ENCODE data around the gene SCGN.

Gene SCGN

GRCh38 chr6:25637960-25638434 lies 14.0 kb upstream of the SCGN start:
- Histone ChIP-seq H3K9me3 (ENCODE audit: control insufficient read depth, low read length) (no peaks in the 10 kb centered on the region), H3K27ac (ENCODE audit: insufficient read depth, low read depth, low read length, poor library complexity, severe bottlenecking) (no peak overlapping the region), H3K27me3 (ENCODE audit: control insufficient read depth, insufficient read depth, low read length, poor library complexity, severe bottlenecking) (no peaks in the 10 kb centered on the region), H3K36me3 (ENCODE audit: control insufficient read depth, insufficient read depth, low read length) (no peaks in the 10 kb centered on the region), H3K4me1 (ENCODE audit: control insufficient read depth, insufficient read depth, low read length) (peaks cover 6% of the 10 kb centered on the region), H3K4me3 (ENCODE audit: insufficient read depth, low read depth, low read length) (no peak overlapping the region)
- 62 to 69% methylated on average over 4 of the region's 4 CpGs for WGBS, 2 experiments

- Histone ChIP-seq H3K4me3 (ENCODE audit: insufficient read depth, low read depth, low read length) (no peak overlapping the region), H3K27ac (ENCODE audit: insufficient read depth, low read depth, low read length, poor library complexity, severe bottlenecking) (no peak overlapping the region), H3K9me3 (ENCODE audit: control insufficient read depth, low read length) (no peaks in the 10 kb centered on the region), H3K36me3 (ENCODE audit: control insufficient read depth, insufficient read depth, low read length) (no peaks in the 10 kb centered on the region), H3K4me1 (ENCODE audit: control insufficient read depth, insufficient read depth, low read length) (peaks cover 9% of the 10 kb centered on the region), H3K27me3 (ENCODE audit: control insufficient read depth, insufficient read depth, low read length, poor library complexity, severe bottlenecking) (no peaks in the 10 kb centered on the region)
- WGBS, 2 experiments = 94 to 97% methylated on average over 4 of the region's 4 CpGs
These were observed 12.4 kb upstream of the SCGN start for GRCh38 chr6:25639653-25640052.

- no peaks in the 10 kb centered on the region for H3K9me3 ChIP-seq (ENCODE audit: control insufficient read depth, low read length)
- H3K4me1 ChIP-seq (ENCODE audit: control insufficient read depth, insufficient read depth, low read length) = peaks cover 7% of the 10 kb centered on the region
- H3K4me3 ChIP-seq (ENCODE audit: insufficient read depth, low read depth, low read length) = no peak overlapping the region
- H3K27ac ChIP-seq (ENCODE audit: insufficient read depth, low read depth, low read length, poor library complexity, severe bottlenecking) = no peak overlapping the region
- no peaks in the 10 kb centered on the region for H3K27me3 ChIP-seq (ENCODE audit: control insufficient read depth, insufficient read depth, low read length, poor library complexity, severe bottlenecking)
- H3K36me3 ChIP-seq (ENCODE audit: control insufficient read depth, insufficient read depth, low read length) = no peaks in the 10 kb centered on the region
- WGBS, 2 experiments = 93 to 94% methylated on average over 5 of the region's 5 CpGs
These were observed 11.6 kb upstream of the SCGN start for GRCh38 chr6:25640446-25640845.

- Histone ChIP-seq H3K27me3 (ENCODE audit: control insufficient read depth, insufficient read depth, low read length, poor library complexity, severe bottlenecking) (no peaks in the 10 kb centered on the region), H3K27ac (ENCODE audit: insufficient read depth, low read depth, low read length, poor library complexity, severe bottlenecking) (no peak overlapping the region), H3K36me3 (ENCODE audit: control insufficient read depth, insufficient read depth, low read length) (no peaks in the 10 kb centered on the region), H3K9me3 (ENCODE audit: control insufficient read depth, low read length) (no peaks in the 10 kb centered on the region), H3K4me3 (ENCODE audit: insufficient read depth, low read depth, low read length) (no peak overlapping the region), H3K4me1 (ENCODE audit: control insufficient read depth, insufficient read depth, low read length) (peaks cover 6% of the 10 kb centered on the region)
- WGBS, 2 experiments = 89 to 90% methylated on average over 3 to 4 of the region's 4 CpGs
These were observed 11.1 kb upstream of the SCGN start for GRCh38 chr6:25640891-25641290.

DNA sequence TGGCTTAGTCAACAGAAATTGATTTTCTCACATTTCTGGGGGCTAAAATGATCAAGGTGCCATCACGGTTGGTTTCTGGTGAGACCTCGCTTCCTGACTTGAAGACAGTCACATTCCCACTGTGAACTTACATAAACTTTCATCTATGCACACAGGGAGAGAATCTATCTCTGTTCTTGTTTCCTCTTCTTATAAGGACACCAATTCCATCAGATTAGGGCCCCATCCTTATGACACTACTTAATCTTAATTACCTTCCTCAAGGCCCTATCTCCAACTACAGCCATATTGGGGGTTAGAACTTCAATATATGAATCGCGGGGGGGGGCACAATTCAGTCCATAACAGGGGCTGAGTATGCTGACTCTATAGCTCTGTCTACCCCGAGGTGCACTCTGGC lies 10.6 kb upstream of the SCGN start:
- Histone ChIP-seq H3K9me3 (ENCODE audit: control insufficient read depth, low read length) (no peaks in the 10 kb centered on the region), H3K27ac (ENCODE audit: insufficient read depth, low read depth, low read length, poor library complexity, severe bottlenecking) (no peak overlapping the region), H3K4me3 (ENCODE audit: insufficient read depth, low read depth, low read length) (no peak overlapping the region), H3K27me3 (ENCODE audit: control insufficient read depth, insufficient read depth, low read length, poor library complexity, severe bottlenecking) (no peaks in the 10 kb centered on the region), H3K4me1 (ENCODE audit: control insufficient read depth, insufficient read depth, low read length) (peaks cover 6% of the 10 kb centered on the region), H3K36me3 (ENCODE audit: control insufficient read depth, insufficient read depth, low read length) (no peaks in the 10 kb centered on the region)
- WGBS, 2 experiments = 83 to 84% methylated on average over 5 of the region's 5 CpGs

- no peaks in the 10 kb centered on the region for H3K9me3 ChIP-seq (ENCODE audit: control insufficient read depth, low read length)
- 96 to 100% methylated on average over 3 of the region's 3 CpGs for WGBS, 2 experiments
- H3K27me3 ChIP-seq (ENCODE audit: control insufficient read depth, insufficient read depth, low read length, poor library complexity, severe bottlenecking) = no peaks in the 10 kb centered on the region
- no peak overlapping the region for H3K27ac ChIP-seq (ENCODE audit: insufficient read depth, low read depth, low read length, poor library complexity, severe bottlenecking)
- H3K4me1 ChIP-seq (ENCODE audit: control insufficient read depth, insufficient read depth, low read length) = peaks cover 6% of the 10 kb centered on the region
- no peak overlapping the region for H3K4me3 ChIP-seq (ENCODE audit: insufficient read depth, low read depth, low read length)
- H3K36me3 ChIP-seq (ENCODE audit: control insufficient read depth, insufficient read depth, low read length) = no peaks in the 10 kb centered on the region
These were observed 9.9 kb upstream of the SCGN start for GRCh38 chr6:25641940-25642666.

GRCh38 chr6:25642667-25643328 lies 9.2 kb upstream of the SCGN start:
- no peak overlapping the region for H3K27ac ChIP-seq (ENCODE audit: insufficient read depth, low read depth, low read length, poor library complexity, severe bottlenecking)
- H3K4me3 ChIP-seq (ENCODE audit: insufficient read depth, low read depth, low read length) = no peak overlapping the region
- H3K27me3 ChIP-seq (ENCODE audit: control insufficient read depth, insufficient read depth, low read length, poor library complexity, severe bottlenecking) = no peaks in the 10 kb centered on the region
- H3K9me3 ChIP-seq (ENCODE audit: control insufficient read depth, low read length) = no peaks in the 10 kb centered on the region
- no peaks in the 10 kb centered on the region for H3K36me3 ChIP-seq (ENCODE audit: control insufficient read depth, insufficient read depth, low read length)
- 97 to 98% methylated on average over 3 of the region's 3 CpGs for WGBS, 2 experiments
- peaks cover 6% of the 10 kb centered on the region for H3K4me1 ChIP-seq (ENCODE audit: control insufficient read depth, insufficient read depth, low read length)

DNA sequence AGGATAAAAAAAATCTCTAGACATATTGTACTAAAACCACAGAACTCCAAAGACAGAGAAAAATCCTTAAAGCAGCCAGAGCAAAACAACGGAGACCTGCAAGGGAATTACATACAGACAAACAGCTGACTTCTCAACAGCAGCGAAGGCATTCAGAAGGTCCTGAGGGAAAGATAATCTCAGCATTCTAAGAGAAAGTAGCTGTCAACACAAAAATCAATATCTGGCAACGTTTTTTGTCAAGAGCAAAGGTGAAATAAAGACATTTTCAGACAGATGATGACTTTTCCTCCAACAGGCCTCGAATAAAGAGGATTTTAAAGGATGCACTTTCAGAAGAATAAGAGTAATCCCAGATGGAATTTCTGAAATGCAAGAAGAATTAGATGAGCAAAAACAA lies 6.1 kb upstream of the SCGN start:
- no peak overlapping the region for H3K4me3 ChIP-seq (ENCODE audit: insufficient read depth, low read depth, low read length)
- peaks cover 6% of the 10 kb centered on the region for H3K4me1 ChIP-seq (ENCODE audit: control insufficient read depth, insufficient read depth, low read length)
- peaks cover 19% of the 10 kb centered on the region for H3K27me3 ChIP-seq (ENCODE audit: control insufficient read depth, insufficient read depth, low read length, poor library complexity, severe bottlenecking)
- H3K36me3 ChIP-seq (ENCODE audit: control insufficient read depth, insufficient read depth, low read length) = no peaks in the 10 kb centered on the region
- H3K27ac ChIP-seq (ENCODE audit: insufficient read depth, low read depth, low read length, poor library complexity, severe bottlenecking) = no peak overlapping the region
- 64 to 67% methylated on average over 4 of the region's 4 CpGs for WGBS, 2 experiments
- H3K9me3 ChIP-seq (ENCODE audit: control insufficient read depth, low read length) = no peaks in the 10 kb centered on the region

DNA sequence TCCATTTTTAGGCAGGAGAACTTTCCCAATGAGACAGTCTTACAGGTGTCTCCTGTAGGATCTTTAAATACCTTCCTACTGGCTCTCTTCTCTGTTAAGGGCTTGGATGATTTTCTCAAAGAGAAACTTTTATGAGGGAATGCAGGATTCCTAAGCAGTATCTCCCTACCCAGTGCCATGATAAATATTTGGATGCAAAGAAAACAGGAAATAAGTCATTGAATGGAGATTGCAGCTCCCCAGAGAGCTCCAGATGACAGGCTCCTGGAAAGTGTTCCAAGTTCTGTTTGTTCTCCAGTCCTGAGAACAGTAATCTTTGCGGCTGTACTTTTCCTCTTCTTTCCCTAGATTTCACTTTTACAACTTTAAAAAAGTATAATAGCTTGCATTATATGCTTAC lies 2.4 kb upstream of the SCGN start:
- Histone ChIP-seq H3K27me3 (ENCODE audit: control insufficient read depth, insufficient read depth, low read length, poor library complexity, severe bottlenecking) (peaks cover 52% of the 10 kb centered on the region), H3K36me3 (ENCODE audit: control insufficient read depth, insufficient read depth, low read length) (no peaks in the 10 kb centered on the region), H3K27ac (ENCODE audit: insufficient read depth, low read depth, low read length, poor library complexity, severe bottlenecking) (no peak overlapping the region), H3K4me3 (ENCODE audit: insufficient read depth, low read depth, low read length) (no peak overlapping the region), H3K4me1 (ENCODE audit: control insufficient read depth, insufficient read depth, low read length) (no peaks in the 10 kb centered on the region), H3K9me3 (ENCODE audit: control insufficient read depth, low read length) (no peaks in the 10 kb centered on the region)
- 89% methylated on average over 1 of the region's 1 CpG; no CpG with 5 or more reads in 1 of the 2 experiments for WGBS, 2 experiments

DNA sequence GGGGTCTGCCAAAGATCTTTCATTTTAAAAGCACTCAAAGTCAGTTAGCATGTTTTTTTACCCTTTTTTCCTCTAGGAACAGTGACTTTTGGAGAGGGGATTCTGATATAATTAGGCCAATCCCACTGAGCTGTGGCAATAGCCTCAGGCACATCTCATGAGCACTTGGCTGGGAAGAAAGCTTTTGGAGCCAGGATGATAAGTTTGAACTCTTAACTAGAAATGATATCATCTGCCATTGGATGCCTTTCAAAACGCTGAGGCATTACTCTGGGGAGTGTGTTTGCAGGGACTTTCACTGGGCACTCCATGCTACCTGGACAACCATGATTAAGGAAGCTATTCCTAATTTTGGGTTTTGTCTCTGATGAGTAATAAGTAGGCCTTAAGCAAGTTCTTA lies 3.7 kb downstream of the SCGN start:
- Histone ChIP-seq H3K9me3 (ENCODE audit: control insufficient read depth, low read length) (no peaks in the 10 kb centered on the region), H3K36me3 (ENCODE audit: control insufficient read depth, insufficient read depth, low read length) (no peaks in the 10 kb centered on the region), H3K4me1 (ENCODE audit: control insufficient read depth, insufficient read depth, low read length) (no peaks in the 10 kb centered on the region), H3K27me3 (ENCODE audit: control insufficient read depth, insufficient read depth, low read length, poor library complexity, severe bottlenecking) (peaks cover 44% of the 10 kb centered on the region), H3K27ac (ENCODE audit: insufficient read depth, low read depth, low read length, poor library complexity, severe bottlenecking) (no peak overlapping the region), H3K4me3 (ENCODE audit: insufficient read depth, low read depth, low read length) (no peak overlapping the region)
- WGBS, 2 experiments = 76 to 91% methylated on average over 1 of the region's 1 CpG

Measured in ectodermal cell (in vitro differentiated cells).